Pulmonary artery endothelial cell (primary cell): ENCODE measurements around the gene PLCB4. TPM values are rescaled to one million over a fixed set of nuclear protein-coding genes. Genes with fewer than 3 reads are reported as not detected.
A peak's percentile ranks its signal among the peaks of the same experiment; 100 is the strongest.

Source experiments
- DNase-seq: peaks from one replicate; pipeline ENCODE4 v3.0.0-alpha.2; 2011; ENCODE audit warnings: low read depth, low spot score
- total RNA-seq: library from RNA; depleted of rRNA; stranded (reverse); fragments of >200 nt; gene quantifications from 2 replicates; pipeline ENCODE4 v1.2.3, GENCODE V29; 2014

The PLCB4 gene
- total RNA-seq, 1 donor from 2014 or later, result 1.3 TPM

- DNase-seq, result no peak
These were observed 330.4 kb downstream of the PLCB4 start for GRCh38 chr20:9399322-9399721.

- no peak for DNase-seq
These were observed 331.5 kb downstream of the PLCB4 start for GRCh38 chr20:9400171-9401025.

- DNase-seq, result no peak
These were observed 332.5 kb downstream of the PLCB4 start for GRCh38 chr20:9401371-9401770.

- DNase-seq, result no peak
These were observed 333.3 kb downstream of the PLCB4 start for GRCh38 chr20:9402141-9402540.

GRCh38 chr20:9402546-9402945 is 333.7 kb downstream of the PLCB4 start:
- no peak for DNase-seq

GRCh38 chr20:9403448-9403847 is 334.6 kb downstream of the PLCB4 start:
- no peak for DNase-seq

GRCh38 chr20:9407805-9408421 is 339.0 kb downstream of the PLCB4 start:
- peak; percentile 26 for DNase-seq

GRCh38 chr20:9408422-9409300 is 339.8 kb downstream of the PLCB4 start:
- no peak for DNase-seq

- DNase-seq, result no peak
These were observed 340.5 kb downstream of the PLCB4 start for GRCh38 chr20:9409352-9409751.

- DNase-seq, result no peak
These were observed 341.1 kb downstream of the PLCB4 start for GRCh38 chr20:9409981-9410380.

GRCh38 chr20:9411833-9412232 is 342.9 kb downstream of the PLCB4 start:
- no peak for DNase-seq

GRCh38 chr20:9412309-9412708 is 343.4 kb downstream of the PLCB4 start:
- no peak for DNase-seq

GRCh38 chr20:9413001-9413400 is 344.1 kb downstream of the PLCB4 start:
- DNase-seq, result no peak

GRCh38 chr20:9415426-9415825 is 346.5 kb downstream of the PLCB4 start:
- DNase-seq, result no peak

- DNase-seq, result no peak
These were observed 347.5 kb downstream of the PLCB4 start for GRCh38 chr20:9416421-9416820.

- no peak for DNase-seq
These were observed 348.8 kb downstream of the PLCB4 start for GRCh38 chr20:9417665-9418064.

- DNase-seq, result no peak
These were observed 353.6 kb downstream of the PLCB4 start for GRCh38 chr20:9422321-9423057.

GRCh38 chr20:9424551-9424950 is 355.7 kb downstream of the PLCB4 start:
- no peak for DNase-seq

GRCh38 chr20:9427430-9428291 is 358.8 kb downstream of the PLCB4 start:
- DNase-seq, result no peak

- DNase-seq, result no peak
These were observed 359.4 kb downstream of the PLCB4 start for GRCh38 chr20:9428292-9428607.
